Activated CD8-positive, alpha-beta T cell treated with anti-CD3 and anti-CD28 coated beads for 36 hours (primary cell): Measurements from ENCODE around the gene CLIC1. TPM values are rescaled to one million over a fixed set of nuclear protein-coding genes. Genes with fewer than 3 reads are reported as not detected.

ENCODE experiments used
- ATAC-seq: fragments of 200-7000 bp; cut with Tn5 transposase; one replicate; pipeline ENCODE4 v1.10.0; 2021; ENCODE audit warnings: mild to moderate bottlenecking, moderate library complexity
- CTCF ChIA-PET: fragments of 350-600 bp; sonication (Branson Sonifier 250); formaldehyde crosslinking; loops from one replicate; lab custom pipeline; 2021; ENCODE audit warnings: antibody characterized with exemption; lab: Charles Lee
- POLR2A ChIA-PET: fragments of 350-600 bp; sonication (Branson Sonifier 250); formaldehyde crosslinking; loops from one replicate; lab custom pipeline; 2021; ENCODE audit warnings: antibody characterized with exemption; lab: Charles Lee
- DNase-seq: peaks from one replicate; pipeline ENCODE4 v3.0.0-alpha.2; 2020
- H3K27ac Mint-ChIP-seq: one replicate; pipeline ENCODE4 v1.8.0; 2021; ENCODE audit warnings: mild to moderate bottlenecking, mixed read lengths
- H3K27me3 Mint-ChIP-seq: one replicate; pipeline ENCODE4 v1.8.0; 2021; ENCODE audit warnings: mixed read lengths
- H3K36me3 Mint-ChIP-seq: one replicate; pipeline ENCODE4 v1.8.0; 2021; ENCODE audit warnings: low read depth, mixed read lengths
- H3K4me1 Mint-ChIP-seq: one replicate; pipeline ENCODE4 v1.8.0; 2021; ENCODE audit warnings: low read depth, mixed read lengths
- H3K4me3 Mint-ChIP-seq: one replicate; pipeline ENCODE4 v1.8.0; 2021; ENCODE audit warnings: mild to moderate bottlenecking, moderate library complexity, mixed read lengths
- H3K9me3 Mint-ChIP-seq: one replicate; pipeline ENCODE4 v1.8.0; 2021; ENCODE audit warnings: mixed read lengths
- CTCF ChIP-seq: fragments of 200-600 bp; IDR thresholded peaks from one replicate; pipeline ENCODE4 v1.8.0; 2022; ENCODE audit warnings: antibody characterized with exemption, mild to moderate bottlenecking
- intact Hi-C: fragments of 100-400 bp; cut with micrococcal nuclease; formaldehyde crosslinking; loops from one replicate; pipeline ENCODE4 v1.10.0; 2022
- total RNA-seq, 2 experiments: library from RNA; stranded (reverse); gene quantifications; one replicate each; pipeline ENCODE4 v1.2.3, GENCODE V29; 2021

The CLIC1 gene
- total RNA-seq, 2 experiments from 2014 or later, result 334 to 346 TPM

GRCh38 chr6:31781244-31782125 lies 45.2 kb upstream of the CLIC1 start:
- intact Hi-C loops, result no loop called here
- DNase-seq (no peak), ATAC-seq (no peak)
- no peaks in the 10 kb centered on the region for H3K27me3 Mint-ChIP-seq
- no peaks in the 10 kb centered on the region for H3K9me3 Mint-ChIP-seq
- H3K36me3 Mint-ChIP-seq, result peaks cover 48% of the 10 kb centered on the region
- TF ChIP-seq CTCF, result no peak
- H3K4me1 Mint-ChIP-seq, result peaks cover 15% of the 10 kb centered on the region
- H3K4me3 Mint-ChIP-seq, result no peak overlapping the region
- POLR2A ChIA-PET, result interaction anchor here (0.6 to 1.3 kb wide), 5 partner anchors 13 to 59 kb away, joined by 3 to 7 read pairs (median 3); no protein-coding TSS in a partner anchor
- CTCF ChIA-PET, result interaction anchor here (4.2 to 5.5 kb wide), 2 partner anchors 9 to 12 kb away, joined by 26 to 34 read pairs; no protein-coding TSS in a partner anchor
- no peak overlapping the region for H3K27ac Mint-ChIP-seq

- Mint-ChIP-seq H3K36me3 (peaks cover 45% of the 10 kb centered on the region), H3K9me3 (no peaks in the 10 kb centered on the region), H3K4me3 (no peak overlapping the region), H3K27ac (no peak overlapping the region), H3K27me3 (no peaks in the 10 kb centered on the region), H3K4me1 (peaks cover 19% of the 10 kb centered on the region)
- no peak for TF ChIP-seq CTCF
- intact Hi-C loops, result no loop called here
- ChIA-PET POLR2A (interaction anchor here (0.6 to 1.3 kb wide), 6 partner anchors 14 to 60 kb away, joined by 3 to 7 read pairs (median 3); no protein-coding TSS in a partner anchor), CTCF (interaction anchor here (4.2 to 5.5 kb wide), 2 partner anchors 10 to 11 kb away, joined by 26 to 34 read pairs; no protein-coding TSS in a partner anchor)
- no peak for ATAC-seq
- DNase-seq, result no peak
These were observed 44.3 kb upstream of the CLIC1 start for GRCh38 chr6:31780507-31781243.

- ChIA-PET POLR2A (interaction anchor here (0.6 kb wide), 1 partner anchor 52 kb away, joined by 3 read pairs; no protein-coding TSS in a partner anchor), CTCF (interaction anchor here (4.2 to 5.5 kb wide), 2 partner anchors 10 to 11 kb away, joined by 26 to 34 read pairs; no protein-coding TSS in a partner anchor)
- no peak for ATAC-seq
- H3K4me1 Mint-ChIP-seq, result peaks cover 25% of the 10 kb centered on the region
- no peaks in the 10 kb centered on the region for H3K27me3 Mint-ChIP-seq
- peaks cover 44% of the 10 kb centered on the region for H3K36me3 Mint-ChIP-seq
- intact Hi-C loops, result no loop called here
- DNase-seq, result no peak
- no peak overlapping the region for H3K27ac Mint-ChIP-seq
- H3K4me3 Mint-ChIP-seq, result no peak overlapping the region
- TF ChIP-seq CTCF, result no peak
- H3K9me3 Mint-ChIP-seq, result no peaks in the 10 kb centered on the region
These were observed 43.6 kb upstream of the CLIC1 start for GRCh38 chr6:31779908-31780307.

GRCh38 chr6:31778999-31779885 lies 42.9 kb upstream of the CLIC1 start:
- H3K27ac Mint-ChIP-seq, result no peak overlapping the region
- no peaks in the 10 kb centered on the region for H3K27me3 Mint-ChIP-seq
- ATAC-seq (no peak), DNase-seq (no peak)
- no peaks in the 10 kb centered on the region for H3K9me3 Mint-ChIP-seq
- no peak for TF ChIP-seq CTCF
- peaks cover 37% of the 10 kb centered on the region for H3K36me3 Mint-ChIP-seq
- no peak overlapping the region for H3K4me3 Mint-ChIP-seq
- CTCF ChIA-PET, result interaction anchor here (4.2 to 5.5 kb wide), 2 partner anchors 10 to 11 kb away, joined by 26 to 34 read pairs; no protein-coding TSS in a partner anchor
- H3K4me1 Mint-ChIP-seq, result peaks cover 28% of the 10 kb centered on the region
- POLR2A ChIA-PET, result interaction anchor here (0.5 to 1.1 kb wide), 3 partner anchors 20 to 118 kb away, joined by 3 to 4 read pairs (median 3); no protein-coding TSS in a partner anchor
- intact Hi-C loops, result no loop called here
